WTC11 (cell line): Measurements from ENCODE around the gene AP3D1.

Experiments used
- AFF4 ChIP-seq: sonication (generic); formaldehyde crosslinking; IDR thresholded peaks from 2 replicates; pipeline ENCODE4 v1.8.1; 2023; ENCODE audit warnings: mild to moderate bottlenecking, missing genetic modification reagents, borderline replicate concordance
- ATF2 ChIP-seq: sonication (generic); formaldehyde crosslinking; IDR thresholded peaks from 2 replicates; pipeline ENCODE4 v1.8.1; 2022; ENCODE audit warnings: low read depth, missing genetic modification reagents, borderline replicate concordance
- CREB1 ChIP-seq: sonication (generic); formaldehyde crosslinking; IDR thresholded peaks from 2 replicates; pipeline ENCODE4 v1.8.0; 2023; ENCODE audit warnings: mild to moderate bottlenecking, missing genetic modification reagents
- CTCF ChIP-seq: fragments of 200-600 bp; IDR thresholded peaks from 2 replicates; pipeline ENCODE4 v1.8.0; 2022; ENCODE audit warnings: antibody characterized with exemption
- PREB ChIP-seq: sonication (generic); formaldehyde crosslinking; IDR thresholded peaks from 2 replicates; pipeline ENCODE4 v1.8.1; 2022; ENCODE audit warnings: mild to moderate bottlenecking, missing genetic modification reagents, moderate library complexity, borderline replicate concordance
- SP1 ChIP-seq: sonication (generic); formaldehyde crosslinking; conservative IDR thresholded peaks from 2 replicates; pipeline ENCODE4 v1.8.1; 2022; ENCODE audit warnings: missing genetic modification reagents
- ZNF423 ChIP-seq: fragments of 250-450 bp; sonication (Bioruptor Pico); IDR thresholded peaks from 2 replicates; pipeline ENCODE4 v2.1.2; 2022; ENCODE audit warnings: mild to moderate bottlenecking, moderate library complexity

GRCh38 chr19:2054763-2055162, 96.6 kb downstream of the AP3D1 start:
- no peak for TF ChIP-seq AFF4 (CRISPR knock-in tag)
- TF ChIP-seq CTCF: no peak
- TF ChIP-seq SP1 (CRISPR knock-in tag): no peak
- no peak for TF ChIP-seq ZNF423
- no peak for TF ChIP-seq CREB1 (CRISPR knock-in tag)
- TF ChIP-seq PREB (CRISPR knock-in tag): no peak
- TF ChIP-seq ATF2 (CRISPR knock-in tag): no peak
